Panc1 (cell line): ENCODE data around the gene RIC1. TPM values are rescaled to one million over a fixed set of nuclear protein-coding genes. Genes with fewer than 3 reads are reported as not detected.
"Not testable (repeated sequence)": the region's sequence is repeated elsewhere in the genome, so short reads cannot be mapped to it uniquely, and the experiment has no call there.

Experiments
- ATAC-seq: fragments of 200-7000 bp; cut with Tn5 transposase; 2 replicates; pipeline ENCODE4 v1.9.1; 2020; ENCODE audit warnings: mild to moderate bottlenecking, moderate library complexity
- BruUV-seq: library from RNA; stranded (reverse); fragments of 400-500 nt; replicated peaks from 2 replicates; lab custom pipeline; 2021; lab: Mats Ljungman, UMichigan
- CTCF ChIA-PET: fragments of 300-600 bp; sonication (Branson Sonifier 250); formaldehyde crosslinking; loops from one replicate; lab custom pipeline; 2022; ENCODE audit warnings: antibody characterized with exemption; lab: Charles Lee
- POLR2A ChIA-PET: fragments of 300-600 bp; sonication (Branson Sonifier 250); formaldehyde crosslinking; loops from one replicate; lab custom pipeline; 2022; ENCODE audit warnings: antibody characterized with exemption; lab: Charles Lee
- DNase-seq: peaks from one replicate; pipeline ENCODE4 v3.0.0-alpha.2; 2010; ENCODE audit warnings: low read depth, low spot score
- H3K27ac ChIP-seq: 2 replicates; pipeline ENCODE4 v1.5.1; 2011; ENCODE audit warnings: mild to moderate bottlenecking, low read length, inconsistent platforms
- H3K27me3 ChIP-seq: fragments of 200-500 bp; sonication (Bioruptor generic); 2 replicates; pipeline ENCODE4 v1.6.0; 2014; ENCODE audit warnings: low read length, inconsistent platforms; ENCODE audit not compliant: control insufficient read depth, insufficient read depth
- H3K36me3 ChIP-seq: fragments of 200-500 bp; sonication (Bioruptor generic); 2 replicates; pipeline ENCODE4 v1.5.1; 2014; ENCODE audit warnings: inconsistent platforms, mild to moderate bottlenecking, low read length, moderate library complexity; ENCODE audit not compliant: control insufficient read depth, insufficient read depth
- H3K4me1 ChIP-seq: 2 replicates; pipeline ENCODE4 v1.5.1; 2011; ENCODE audit warnings: inconsistent platforms, mild to moderate bottlenecking, low read length, moderate library complexity; ENCODE audit not compliant: control insufficient read depth, insufficient read depth
- H3K4me3 ChIP-seq, 2 experiments: 2 replicates each; pipeline ENCODE4 v1.5.1; 2011 to 2012; ENCODE audit warnings: low read depth in 2 of 2, low read length in 2 of 2, mild to moderate bottlenecking in 2 of 2, inconsistent platforms in 1 of 2, moderate library complexity in 1 of 2
- H3K9me3 ChIP-seq: fragments of 200-500 bp; sonication (Bioruptor generic); 2 replicates; pipeline ENCODE4 v1.5.1; 2014; ENCODE audit warnings: low read depth, mild to moderate bottlenecking, inconsistent platforms, low read length, moderate library complexity; ENCODE audit not compliant: control insufficient read depth, insufficient read depth
- CTCF ChIP-seq: fragments of 450-650 bp; IDR thresholded peaks from 2 replicates; pipeline ENCODE4 v1.5.1; 2017; ENCODE audit warnings: mild to moderate bottlenecking
- POLR2AphosphoS5 ChIP-seq: IDR thresholded peaks from 2 replicates; pipeline ENCODE4 v1.6.1; 2012; ENCODE audit warnings: mild to moderate bottlenecking, low read depth, low read length, moderate library complexity
- REST ChIP-seq, 2 experiments: IDR thresholded peaks; 2 replicates each; pipeline ENCODE4 v1.6.1; 2011 to 2012; ENCODE audit warnings: low read depth in 2 of 2, control low read depth in 1 of 2, low read length in 1 of 2, mild to moderate bottlenecking in 1 of 2, moderate library complexity in 1 of 2; ENCODE audit not compliant: insufficient read depth in 1 of 2
- SIN3A ChIP-seq: IDR thresholded peaks from 2 replicates; pipeline ENCODE4 v1.6.1; 2012; ENCODE audit warnings: low read depth, mild to moderate bottlenecking, low read length, moderate library complexity, borderline replicate concordance; ENCODE audit not compliant: insufficient read depth
- TCF7L2 ChIP-seq: IDR thresholded peaks from 2 replicates; pipeline ENCODE4 v1.6.1; 2011; ENCODE audit warnings: mild to moderate bottlenecking, low read depth, low read length, inconsistent platforms
- in situ Hi-C: cut with HindIII; loops from 2 replicates; pipeline ENCODE4 v1.10.0; 2016; ENCODE audit warnings: low sequenced_read_pairs, low pct_unique_long_range_greater_than_20kb
- intact Hi-C: fragments of 100-400 bp; cut with micrococcal nuclease; formaldehyde crosslinking; loops from one replicate; pipeline ENCODE4 v1.10.0; 2022; ENCODE audit not compliant: unreplicated experiment
- total RNA-seq: library from RNA; stranded (reverse); gene quantifications from one replicate; pipeline ENCODE4 v1.2.1, GENCODE V29; 2021; ENCODE audit not compliant: unreplicated experiment

RIC1 gene
- total RNA-seq, 1 experiment from 2014 or later = 7.0 TPM

GRCh38 chr9:5773324-5773999, 144.6 kb downstream of the RIC1 start:
- POLR2A ChIA-PET = no interaction called here
- no peak overlapping the region for H3K27ac ChIP-seq
- no peak for DNase-seq
- no peaks in the 10 kb centered on the region for H3K27me3 ChIP-seq
- in situ Hi-C loops = no loop called here
- TF ChIP-seq POLR2AphosphoS5 = no peak
- TF ChIP-seq TCF7L2 = no peak
- TF ChIP-seq CTCF = 0 out of 2 replicates have a peak, but pooled peaks have one; percentile 11
- TF ChIP-seq REST (IDR thresholded peaks at IDR 0.05; ENCODE audit: insufficient read depth in 1 of 2, low read depth in 2 of 2, low read length in 1 of 2) = no peak
- no peak for TF ChIP-seq SIN3A
- no peak for ATAC-seq
- intact Hi-C loops = no loop called here
- BruUV-seq = no TSS peak
- H3K4me1 ChIP-seq = no peaks in the 10 kb centered on the region
- no peaks in the 10 kb centered on the region for H3K9me3 ChIP-seq
- CTCF ChIA-PET = no interaction called here
- no peaks in the 10 kb centered on the region; the same call in none of the 2 replicates for H3K36me3 ChIP-seq
- H3K4me3 ChIP-seq = no peak overlapping the region

- TF ChIP-seq POLR2AphosphoS5 (no peak), SIN3A (no peak), REST (IDR thresholded peaks at IDR 0.05; ENCODE audit: insufficient read depth in 1 of 2, low read depth in 2 of 2, low read length in 1 of 2) (no peak), TCF7L2 (no peak), CTCF (no peak)
Observed at GRCh38 chr9:5778805-5779204, 149.9 kb downstream of the RIC1 start.

GRCh38 chr9:5779705-5780218, 150.9 kb downstream of the RIC1 start:
- H3K27me3 ChIP-seq, H3K36me3 ChIP-seq, H3K4me1 ChIP-seq, DNase-seq, H3K4me3 ChIP-seq, ATAC-seq, H3K27ac ChIP-seq, POLR2A ChIA-PET, CTCF ChIA-PET, BruUV-seq, in situ Hi-C loops, H3K9me3 ChIP-seq, intact Hi-C loops: not testable (repeated sequence)

More at GRCh38 chr9:5778805-5779204, 149.9 kb downstream of the RIC1 start:
- POLR2A ChIA-PET = no interaction called here
- Histone ChIP-seq H3K4me3 (no peak overlapping the region), H3K9me3 (no peaks in the 10 kb centered on the region), H3K4me1 (no peaks in the 10 kb centered on the region), H3K27me3 (no peaks in the 10 kb centered on the region), H3K27ac (no peak overlapping the region), H3K36me3 (no peaks in the 10 kb centered on the region; the same call in 1 of the 2 replicates)
- CTCF ChIA-PET = no interaction called here
- ATAC-seq (no peak), DNase-seq (no peak)
- intact Hi-C loops = no loop called here
- in situ Hi-C loops = no loop called here
- BruUV-seq = no TSS peak
